Measurements from ENCODE around the gene FAM209B.

DNA sequence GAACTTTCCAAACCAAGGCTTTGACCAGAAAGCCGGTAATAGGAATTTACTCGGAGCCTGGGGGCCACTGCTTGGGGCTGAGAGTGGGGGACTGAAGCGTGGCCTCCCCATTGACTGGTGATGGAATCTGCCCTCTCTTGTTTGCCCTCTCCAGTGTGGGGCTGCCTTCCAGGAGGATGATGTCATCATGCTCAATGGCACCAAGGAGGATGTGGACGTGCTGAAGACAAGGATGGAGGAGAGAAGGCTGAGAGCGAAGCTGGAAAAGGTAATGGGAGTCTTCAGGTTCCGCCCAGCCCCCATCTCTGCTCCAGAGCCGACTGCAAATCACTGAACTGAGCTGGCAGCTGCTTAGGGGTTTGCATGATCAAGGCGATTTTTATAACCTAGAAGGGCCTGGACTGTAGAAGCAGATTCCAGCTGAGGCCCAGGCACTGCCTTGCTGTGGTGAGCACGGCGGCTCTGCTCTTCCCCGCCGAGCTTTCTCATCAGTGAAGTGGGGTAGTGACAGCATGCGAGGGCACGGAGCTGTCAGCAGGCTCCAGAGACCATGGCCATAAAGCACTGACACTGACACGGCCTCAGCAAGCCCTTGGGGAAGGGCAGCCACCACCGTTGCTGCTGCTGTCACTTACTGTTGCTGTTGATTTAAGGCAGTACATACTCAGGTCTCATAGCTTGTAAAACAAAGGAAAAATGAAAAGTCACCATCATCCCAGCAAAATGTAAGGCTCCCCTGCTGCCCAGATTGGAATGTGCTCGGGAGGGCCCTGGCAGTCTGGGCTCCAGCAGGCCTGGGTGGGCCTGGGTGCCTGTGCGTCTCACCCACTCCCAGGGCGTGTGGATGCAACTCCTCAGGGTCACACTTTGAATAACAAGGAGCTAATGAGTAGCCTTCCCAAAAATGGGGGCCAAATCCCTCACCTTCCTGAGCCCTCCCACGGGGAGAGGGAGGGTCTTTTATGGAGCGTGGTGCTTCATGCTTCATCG, 19.6 kb upstream of the FAM209B start:
- TF ChIP-seq, protein P1, sequence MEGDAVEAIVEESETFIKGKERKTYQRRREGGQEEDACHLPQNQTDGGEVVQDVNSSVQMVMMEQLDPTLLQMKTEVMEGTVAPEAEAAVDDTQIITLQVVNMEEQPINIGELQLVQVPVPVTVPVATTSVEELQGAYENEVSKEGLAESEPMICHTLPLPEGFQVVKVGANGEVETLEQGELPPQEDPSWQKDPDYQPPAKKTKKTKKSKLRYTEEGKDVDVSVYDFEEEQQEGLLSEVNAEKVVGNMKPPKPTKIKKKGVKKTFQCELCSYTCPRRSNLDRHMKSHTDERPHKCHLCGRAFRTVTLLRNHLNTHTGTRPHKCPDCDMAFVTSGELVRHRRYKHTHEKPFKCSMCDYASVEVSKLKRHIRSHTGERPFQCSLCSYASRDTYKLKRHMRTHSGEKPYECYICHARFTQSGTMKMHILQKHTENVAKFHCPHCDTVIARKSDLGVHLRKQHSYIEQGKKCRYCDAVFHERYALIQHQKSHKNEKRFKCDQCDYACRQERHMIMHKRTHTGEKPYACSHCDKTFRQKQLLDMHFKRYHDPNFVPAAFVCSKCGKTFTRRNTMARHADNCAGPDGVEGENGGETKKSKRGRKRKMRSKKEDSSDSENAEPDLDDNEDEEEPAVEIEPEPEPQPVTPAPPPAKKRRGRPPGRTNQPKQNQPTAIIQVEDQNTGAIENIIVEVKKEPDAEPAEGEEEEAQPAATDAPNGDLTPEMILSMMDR (IDR thresholded peaks at IDR 0.05) = no peak
- TF ChIP-seq, protein P2, sequence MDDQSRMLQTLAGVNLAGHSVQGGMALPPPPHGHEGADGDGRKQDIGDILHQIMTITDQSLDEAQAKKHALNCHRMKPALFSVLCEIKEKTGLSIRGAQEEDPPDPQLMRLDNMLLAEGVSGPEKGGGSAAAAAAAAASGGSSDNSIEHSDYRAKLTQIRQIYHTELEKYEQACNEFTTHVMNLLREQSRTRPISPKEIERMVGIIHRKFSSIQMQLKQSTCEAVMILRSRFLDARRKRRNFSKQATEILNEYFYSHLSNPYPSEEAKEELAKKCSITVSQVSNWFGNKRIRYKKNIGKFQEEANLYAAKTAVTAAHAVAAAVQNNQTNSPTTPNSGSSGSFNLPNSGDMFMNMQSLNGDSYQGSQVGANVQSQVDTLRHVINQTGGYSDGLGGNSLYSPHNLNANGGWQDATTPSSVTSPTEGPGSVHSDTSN (IDR thresholded peaks at IDR 0.05) = no peak
- TF ChIP-seq MAFK (IDR thresholded peaks at IDR 0.05; ENCODE audit: partially characterized antibody) = no peak
- TF ChIP-seq, protein P3, sequence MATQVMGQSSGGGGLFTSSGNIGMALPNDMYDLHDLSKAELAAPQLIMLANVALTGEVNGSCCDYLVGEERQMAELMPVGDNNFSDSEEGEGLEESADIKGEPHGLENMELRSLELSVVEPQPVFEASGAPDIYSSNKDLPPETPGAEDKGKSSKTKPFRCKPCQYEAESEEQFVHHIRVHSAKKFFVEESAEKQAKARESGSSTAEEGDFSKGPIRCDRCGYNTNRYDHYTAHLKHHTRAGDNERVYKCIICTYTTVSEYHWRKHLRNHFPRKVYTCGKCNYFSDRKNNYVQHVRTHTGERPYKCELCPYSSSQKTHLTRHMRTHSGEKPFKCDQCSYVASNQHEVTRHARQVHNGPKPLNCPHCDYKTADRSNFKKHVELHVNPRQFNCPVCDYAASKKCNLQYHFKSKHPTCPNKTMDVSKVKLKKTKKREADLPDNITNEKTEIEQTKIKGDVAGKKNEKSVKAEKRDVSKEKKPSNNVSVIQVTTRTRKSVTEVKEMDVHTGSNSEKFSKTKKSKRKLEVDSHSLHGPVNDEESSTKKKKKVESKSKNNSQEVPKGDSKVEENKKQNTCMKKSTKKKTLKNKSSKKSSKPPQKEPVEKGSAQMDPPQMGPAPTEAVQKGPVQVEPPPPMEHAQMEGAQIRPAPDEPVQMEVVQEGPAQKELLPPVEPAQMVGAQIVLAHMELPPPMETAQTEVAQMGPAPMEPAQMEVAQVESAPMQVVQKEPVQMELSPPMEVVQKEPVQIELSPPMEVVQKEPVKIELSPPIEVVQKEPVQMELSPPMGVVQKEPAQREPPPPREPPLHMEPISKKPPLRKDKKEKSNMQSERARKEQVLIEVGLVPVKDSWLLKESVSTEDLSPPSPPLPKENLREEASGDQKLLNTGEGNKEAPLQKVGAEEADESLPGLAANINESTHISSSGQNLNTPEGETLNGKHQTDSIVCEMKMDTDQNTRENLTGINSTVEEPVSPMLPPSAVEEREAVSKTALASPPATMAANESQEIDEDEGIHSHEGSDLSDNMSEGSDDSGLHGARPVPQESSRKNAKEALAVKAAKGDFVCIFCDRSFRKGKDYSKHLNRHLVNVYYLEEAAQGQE (IDR thresholded peaks at IDR 0.05) = no peak
- TF ChIP-seq JUN (IDR thresholded peaks at IDR 0.05) = no peak
- no peak for TF ChIP-seq SREBF2 (IDR thresholded peaks at IDR 0.05)
- no peak for TF ChIP-seq FOSL2 (IDR thresholded peaks at IDR 0.05)
- no peak for TF ChIP-seq FOSL2 (CRISPR knock-in tag; IDR thresholded peaks at IDR 0.05)
- TF ChIP-seq, protein P4, sequence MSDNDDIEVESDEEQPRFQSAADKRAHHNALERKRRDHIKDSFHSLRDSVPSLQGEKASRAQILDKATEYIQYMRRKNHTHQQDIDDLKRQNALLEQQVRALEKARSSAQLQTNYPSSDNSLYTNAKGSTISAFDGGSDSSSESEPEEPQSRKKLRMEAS (IDR thresholded peaks at IDR 0.05) = no peak
- TF ChIP-seq EP300 (IDR thresholded peaks at IDR 0.05) = no peak
- TF ChIP-seq, protein P5, sequence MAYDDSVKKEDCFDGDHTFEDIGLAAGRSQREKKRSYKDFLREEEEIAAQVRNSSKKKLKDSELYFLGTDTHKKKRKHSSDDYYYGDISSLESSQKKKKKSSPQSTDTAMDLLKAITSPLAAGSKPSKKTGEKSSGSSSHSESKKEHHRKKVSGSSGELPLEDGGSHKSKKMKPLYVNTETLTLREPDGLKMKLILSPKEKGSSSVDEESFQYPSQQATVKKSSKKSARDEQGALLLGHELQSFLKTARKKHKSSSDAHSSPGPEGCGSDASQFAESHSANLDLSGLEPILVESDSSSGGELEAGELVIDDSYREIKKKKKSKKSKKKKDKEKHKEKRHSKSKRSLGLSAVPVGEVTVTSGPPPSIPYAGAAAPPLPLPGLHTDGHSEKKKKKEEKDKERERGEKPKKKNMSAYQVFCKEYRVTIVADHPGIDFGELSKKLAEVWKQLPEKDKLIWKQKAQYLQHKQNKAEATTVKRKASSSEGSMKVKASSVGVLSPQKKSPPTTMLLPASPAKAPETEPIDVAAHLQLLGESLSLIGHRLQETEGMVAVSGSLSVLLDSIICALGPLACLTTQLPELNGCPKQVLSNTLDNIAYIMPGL (CRISPR knock-in tag; IDR thresholded peaks at IDR 0.05; ENCODE audit: borderline replicate concordance) = no peak
- TF ChIP-seq RCOR1 (IDR thresholded peaks at IDR 0.05; ENCODE audit: low read depth, low read length) = no peak
- TF ChIP-seq POLR2A (IDR thresholded peaks at IDR 0.05; ENCODE audit: low read length) = no peak

All from A549 (cell line).